GM23338 (cell line): ENCODE measurements around the gene PPP1R14B. TPM values are rescaled to one million over a fixed set of nuclear protein-coding genes. Genes with fewer than 3 reads are reported as not detected.

Source experiments
- ATAC-seq: fragments of 200-7000 bp; cut with Tn5 transposase; 3 replicates; pipeline ENCODE4 v1.9.1; 2020
- DNase-seq: peaks from one replicate; pipeline ENCODE4 v3.0.0-alpha.2; 2015; ENCODE audit warnings: low spot score
- H2AFZ ChIP-seq: fragments of 200-600 bp; sonication (generic); 2 replicates; pipeline ENCODE4 v1.8.0; 2016; ENCODE audit warnings: antibody characterized with exemption, mild to moderate bottlenecking, moderate library complexity
- H3F3A ChIP-seq: fragments of 200-600 bp; sonication (generic); replicated peaks from 2 replicates; pipeline ENCODE4 v1.8.0; 2017; ENCODE audit warnings: antibody characterized with exemption, mixed run types, low read depth
- H3K27ac ChIP-seq: fragments of 200-600 bp; sonication (generic); 2 replicates; pipeline ENCODE4 v1.6.1; 2016; ENCODE audit warnings: low read depth
- H3K27me3 ChIP-seq: fragments of 200-600 bp; sonication (generic); 2 replicates; pipeline ENCODE4 v1.8.0; 2016; ENCODE audit warnings: mild to moderate bottlenecking, mixed run types, moderate library complexity; ENCODE audit not compliant: insufficient read depth
- H3K36me3 ChIP-seq: fragments of 200-600 bp; sonication (generic); 2 replicates; pipeline ENCODE4 v1.8.0; 2016; ENCODE audit warnings: mild to moderate bottlenecking; ENCODE audit not compliant: insufficient read depth
- H3K4me1 ChIP-seq: fragments of 200-600 bp; sonication (generic); 2 replicates; pipeline ENCODE4 v1.8.0; 2016; ENCODE audit warnings: mild to moderate bottlenecking, moderate library complexity; ENCODE audit not compliant: insufficient read depth
- H3K4me2 ChIP-seq: fragments of 200-600 bp; sonication (generic); 2 replicates; pipeline ENCODE4 v1.7.1; 2017; ENCODE audit warnings: mixed run types
- H3K4me3 ChIP-seq: fragments of 200-600 bp; sonication (generic); 2 replicates; pipeline ENCODE4 v1.6.1; 2016; ENCODE audit warnings: mixed run types
- H3K79me2 ChIP-seq: fragments of 200-600 bp; sonication (generic); replicated peaks from 2 replicates; pipeline ENCODE4 v1.8.0; 2017; ENCODE audit warnings: mild to moderate bottlenecking; ENCODE audit not compliant: insufficient read depth
- H3K9me2 ChIP-seq: fragments of 200-600 bp; sonication (generic); 2 replicates; pipeline ENCODE4 v1.8.0; 2017; ENCODE audit not compliant: insufficient read depth
- H4K20me1 ChIP-seq: fragments of 200-600 bp; sonication (generic); replicated peaks from 2 replicates; pipeline ENCODE4 v1.8.0; 2017; ENCODE audit warnings: mild to moderate bottlenecking; ENCODE audit not compliant: insufficient read depth
- H3K27ac Mint-ChIP-seq: 2 replicates; pipeline ENCODE4 v1.8.0; 2020; ENCODE audit warnings: inconsistent platforms, mild to moderate bottlenecking, moderate library complexity, mixed read lengths
- H3K27me3 Mint-ChIP-seq: 3 replicates; pipeline ENCODE4 v1.8.0; 2022; ENCODE audit warnings: low read depth, mild to moderate bottlenecking, moderate library complexity, mixed read lengths, inconsistent platforms; ENCODE audit not compliant: insufficient read depth, poor library complexity
- H3K36me3 Mint-ChIP-seq: 3 replicates; pipeline ENCODE4 v1.8.0; 2021; ENCODE audit warnings: low read depth, mild to moderate bottlenecking, inconsistent platforms, moderate library complexity, mixed read lengths
- H3K4me1 Mint-ChIP-seq: 3 replicates; pipeline ENCODE4 v1.8.0; 2020; ENCODE audit warnings: mild to moderate bottlenecking, inconsistent platforms, mixed read lengths
- H3K4me3 Mint-ChIP-seq: 3 replicates; pipeline ENCODE4 v1.8.0; 2021; ENCODE audit warnings: moderate library complexity, mild to moderate bottlenecking, inconsistent platforms, mixed read lengths
- H3K9me3 Mint-ChIP-seq: 3 replicates; pipeline ENCODE4 v1.8.0; 2020; ENCODE audit warnings: moderate library complexity, mild to moderate bottlenecking, inconsistent platforms, mixed read lengths
- EZH2 ChIP-seq: fragments of 200-600 bp; sonication (generic); IDR thresholded peaks from one replicate; pipeline ENCODE4 v1.8.0; 2017; ENCODE audit warnings: antibody characterized with exemption, mild to moderate bottlenecking, low read depth; ENCODE audit not compliant: unreplicated experiment
- JUNB ChIP-seq: IDR thresholded peaks from one replicate; pipeline ENCODE4 v1.6.1; 2016; ENCODE audit warnings: antibody characterized with exemption; ENCODE audit not compliant: unreplicated experiment
- NANOG ChIP-seq: IDR thresholded peaks from 2 replicates; pipeline ENCODE4 v1.6.1; 2016; ENCODE audit warnings: antibody characterized with exemption, borderline replicate concordance
- STAT1 ChIP-seq: IDR thresholded peaks from one replicate; pipeline ENCODE4 v1.6.1; 2016; ENCODE audit warnings: antibody characterized with exemption; ENCODE audit not compliant: unreplicated experiment
- ZNF331 ChIP-seq: fragments of 250-450 bp; sonication (Bioruptor Pico); IDR thresholded peaks from 2 replicates; pipeline ENCODE4 v1.5.0; 2020; ENCODE audit warnings: low read depth, mild to moderate bottlenecking, moderate library complexity
- polyA plus RNA-seq: library from polyadenylated mRNA; unstranded; fragments of >200 nt; fragmentation: Nextera tagmentation; extraction: Ambion mirVana; gene quantifications from 2 replicates; pipeline ENCODE4 v1.2.1, GENCODE V29; 2016
- total RNA-seq: library from RNA; depleted of rRNA; stranded (reverse); fragments of >200 nt; shearing (Covaris generic); gene quantifications from 2 replicates; pipeline ENCODE4 v1.2.3, GENCODE V29; 2014
- TF ChIP-seq, protein P1 (sequence below): IDR thresholded peaks from one replicate; pipeline ENCODE4 v1.6.1; 2018; ENCODE audit warnings: antibody characterized with exemption; ENCODE audit not compliant: unreplicated experiment
- TF ChIP-seq, protein P2 (sequence below): IDR thresholded peaks from 2 replicates; pipeline ENCODE4 v1.6.1; 2016; ENCODE audit warnings: antibody characterized with exemption

Gene PPP1R14B
- total and polyA plus RNA-seq, 2 experiments from 2014 or later = 250 to 315 TPM

DNA sequence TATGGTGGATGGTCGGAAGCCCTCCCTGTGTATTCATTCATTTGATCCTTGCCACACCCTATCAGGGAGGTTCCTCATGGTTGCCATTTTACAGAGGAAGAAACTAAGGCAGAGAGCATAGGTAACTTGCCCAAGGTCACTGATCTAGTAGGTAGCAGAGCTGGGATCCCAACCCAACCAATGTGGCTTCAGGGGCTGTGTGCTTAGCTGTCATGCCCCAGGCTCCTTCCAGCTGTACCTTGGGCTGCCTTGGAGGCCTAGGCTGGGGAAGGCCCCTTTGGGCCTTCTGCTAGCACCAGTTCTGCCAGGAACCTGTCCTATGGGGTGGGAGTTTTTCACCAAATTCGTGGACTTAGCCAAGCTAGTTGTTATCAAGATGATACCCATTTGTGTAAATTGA, 29.1 kb upstream of the PPP1R14B start:
- no peak for DNase-seq
- no peak for ATAC-seq
- Histone ChIP-seq H3K36me3 (no peaks in the 10 kb centered on the region), H3K27ac (no peak overlapping the region), H3K9me2 (no peaks in the 10 kb centered on the region), H3K27me3 (no peaks in the 10 kb centered on the region), H3K4me2 (no peak overlapping the region), H3K4me3 (no peak overlapping the region), H3K4me1 (peaks cover 3% of the 10 kb centered on the region; the same call in 1 of the 2 replicates), H4K20me1 (no peaks in the 10 kb centered on the region; the same call in 1 of the 2 replicates), H3F3A (peaks cover 8% of the 10 kb centered on the region; the same call in 1 of the 2 replicates), H3K79me2 (no peaks in the 10 kb centered on the region), H2AFZ (no peak overlapping the region)
- H3K27ac Mint-ChIP-seq = no peak overlapping the region
- peaks cover 12% of the 10 kb centered on the region; the same call in 2 of the 3 replicates for H3K4me1 Mint-ChIP-seq
- H3K27me3 Mint-ChIP-seq = peaks cover 10% of the 10 kb centered on the region
- H3K36me3 Mint-ChIP-seq = no peaks in the 10 kb centered on the region; the same call in 1 of the 3 replicates
- H3K9me3 Mint-ChIP-seq = no peaks in the 10 kb centered on the region; the same call in 2 of the 3 replicates
- TF ChIP-seq, protein P1, sequence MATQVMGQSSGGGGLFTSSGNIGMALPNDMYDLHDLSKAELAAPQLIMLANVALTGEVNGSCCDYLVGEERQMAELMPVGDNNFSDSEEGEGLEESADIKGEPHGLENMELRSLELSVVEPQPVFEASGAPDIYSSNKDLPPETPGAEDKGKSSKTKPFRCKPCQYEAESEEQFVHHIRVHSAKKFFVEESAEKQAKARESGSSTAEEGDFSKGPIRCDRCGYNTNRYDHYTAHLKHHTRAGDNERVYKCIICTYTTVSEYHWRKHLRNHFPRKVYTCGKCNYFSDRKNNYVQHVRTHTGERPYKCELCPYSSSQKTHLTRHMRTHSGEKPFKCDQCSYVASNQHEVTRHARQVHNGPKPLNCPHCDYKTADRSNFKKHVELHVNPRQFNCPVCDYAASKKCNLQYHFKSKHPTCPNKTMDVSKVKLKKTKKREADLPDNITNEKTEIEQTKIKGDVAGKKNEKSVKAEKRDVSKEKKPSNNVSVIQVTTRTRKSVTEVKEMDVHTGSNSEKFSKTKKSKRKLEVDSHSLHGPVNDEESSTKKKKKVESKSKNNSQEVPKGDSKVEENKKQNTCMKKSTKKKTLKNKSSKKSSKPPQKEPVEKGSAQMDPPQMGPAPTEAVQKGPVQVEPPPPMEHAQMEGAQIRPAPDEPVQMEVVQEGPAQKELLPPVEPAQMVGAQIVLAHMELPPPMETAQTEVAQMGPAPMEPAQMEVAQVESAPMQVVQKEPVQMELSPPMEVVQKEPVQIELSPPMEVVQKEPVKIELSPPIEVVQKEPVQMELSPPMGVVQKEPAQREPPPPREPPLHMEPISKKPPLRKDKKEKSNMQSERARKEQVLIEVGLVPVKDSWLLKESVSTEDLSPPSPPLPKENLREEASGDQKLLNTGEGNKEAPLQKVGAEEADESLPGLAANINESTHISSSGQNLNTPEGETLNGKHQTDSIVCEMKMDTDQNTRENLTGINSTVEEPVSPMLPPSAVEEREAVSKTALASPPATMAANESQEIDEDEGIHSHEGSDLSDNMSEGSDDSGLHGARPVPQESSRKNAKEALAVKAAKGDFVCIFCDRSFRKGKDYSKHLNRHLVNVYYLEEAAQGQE = no peak
- H3K4me3 Mint-ChIP-seq = no peak overlapping the region

DNA sequence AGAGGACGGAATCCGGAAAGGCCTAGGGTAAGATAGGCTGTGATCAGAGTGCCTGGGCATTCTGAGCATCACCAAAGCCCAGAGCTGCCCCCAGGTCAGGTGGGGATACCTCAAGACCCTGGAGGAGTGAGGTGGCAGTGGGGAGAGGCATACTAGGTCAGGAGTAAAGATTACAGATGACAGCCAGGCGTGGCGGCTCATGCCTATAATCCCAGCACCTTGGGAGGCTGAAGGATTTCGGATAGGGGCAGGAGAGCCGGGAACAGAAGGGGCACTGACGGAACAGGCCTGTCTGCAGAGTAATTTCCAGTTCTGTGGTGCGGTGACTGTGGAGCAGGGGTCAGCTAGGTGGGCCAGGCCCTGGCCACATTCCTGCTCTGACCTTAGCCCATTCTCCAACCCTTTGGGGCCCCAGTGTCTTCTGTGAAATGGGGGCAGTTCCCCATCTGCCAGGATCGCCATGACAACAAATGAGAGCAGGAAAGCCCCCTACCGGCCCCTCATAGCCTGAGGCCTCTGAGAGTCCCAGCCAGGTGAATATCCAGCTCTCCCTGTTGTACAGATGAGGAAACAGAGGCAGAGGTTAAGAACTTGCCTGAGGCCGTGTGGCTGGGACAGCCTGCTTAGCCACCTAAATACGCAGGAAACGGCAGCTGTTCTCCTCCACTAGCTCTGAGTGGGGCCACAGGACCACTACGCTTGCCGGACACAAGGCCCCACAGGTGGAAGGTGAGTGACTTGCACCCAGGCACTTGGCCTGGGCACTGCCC, 28.5 kb upstream of the PPP1R14B start:
- no peak overlapping the region for H3K4me2 ChIP-seq
- no peak overlapping the region for H3K27ac Mint-ChIP-seq
- H3K9me3 Mint-ChIP-seq = peaks cover under 1% of the 10 kb centered on the region; the same call in 1 of the 3 replicates
- H3K4me1 ChIP-seq = peaks cover 3% of the 10 kb centered on the region; the same call in 1 of the 2 replicates
- ATAC-seq (no peak), DNase-seq (no peak)
- H3F3A ChIP-seq = peaks cover 13% of the 10 kb centered on the region
- H3K27ac ChIP-seq = no peak overlapping the region
- no peaks in the 10 kb centered on the region for H3K36me3 ChIP-seq
- peaks cover 14% of the 10 kb centered on the region for H3K27me3 Mint-ChIP-seq
- no peaks in the 10 kb centered on the region; the same call in 1 of the 3 replicates for H3K36me3 Mint-ChIP-seq
- H3K9me2 ChIP-seq = no peaks in the 10 kb centered on the region
- H3K79me2 ChIP-seq = no peaks in the 10 kb centered on the region
- no peak overlapping the region for H2AFZ ChIP-seq
- no peaks in the 10 kb centered on the region; the same call in 1 of the 2 replicates for H4K20me1 ChIP-seq
- no peak overlapping the region for H3K4me3 ChIP-seq
- H3K4me1 Mint-ChIP-seq = peaks cover 12% of the 10 kb centered on the region; the same call in 2 of the 3 replicates
- no peaks in the 10 kb centered on the region for H3K27me3 ChIP-seq
- H3K4me3 Mint-ChIP-seq = no peak overlapping the region
- TF ChIP-seq JUNB = no peak
- TF ChIP-seq STAT1 = no peak
- TF ChIP-seq EZH2 = no peak
- no peak for TF ChIP-seq ZNF331 (CRISPR knock-in tag)
- TF ChIP-seq, protein P2, sequence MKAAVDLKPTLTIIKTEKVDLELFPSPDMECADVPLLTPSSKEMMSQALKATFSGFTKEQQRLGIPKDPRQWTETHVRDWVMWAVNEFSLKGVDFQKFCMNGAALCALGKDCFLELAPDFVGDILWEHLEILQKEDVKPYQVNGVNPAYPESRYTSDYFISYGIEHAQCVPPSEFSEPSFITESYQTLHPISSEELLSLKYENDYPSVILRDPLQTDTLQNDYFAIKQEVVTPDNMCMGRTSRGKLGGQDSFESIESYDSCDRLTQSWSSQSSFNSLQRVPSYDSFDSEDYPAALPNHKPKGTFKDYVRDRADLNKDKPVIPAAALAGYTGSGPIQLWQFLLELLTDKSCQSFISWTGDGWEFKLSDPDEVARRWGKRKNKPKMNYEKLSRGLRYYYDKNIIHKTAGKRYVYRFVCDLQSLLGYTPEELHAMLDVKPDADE = no peak
- TF ChIP-seq NANOG = no peak
- TF ChIP-seq, protein P1 = no peak
